ENCODE measurements around the gene KCNQ1.
A peak's percentile ranks its signal among the peaks of the same experiment; 100 is the strongest.

The KCNQ1 gene

GRCh38 chr11:2693271-2694261 lies 248.8 kb downstream of the KCNQ1 start:
- peaks cover 32% of the 10 kb centered on the region for H3K4me1 ChIP-seq (ENCODE audit: control insufficient read depth, insufficient read depth, low read length, poor library complexity, severe bottlenecking)
- no peak overlapping the region for H3K27ac ChIP-seq (ENCODE audit: low read depth, low read length, severe bottlenecking)
- WGBS, 2 experiments (ENCODE audit: insufficient coverage in 2 of 2), result 34 to 36% methylated on average over 17 of the region's 18 CpGs
- H3K36me3 ChIP-seq (ENCODE audit: control insufficient read depth, insufficient read depth, low read length), result peaks cover 11% of the 10 kb centered on the region
- no peak overlapping the region for H3K4me3 ChIP-seq (ENCODE audit: extremely low read depth, insufficient read depth, low read length, poor library complexity, severe bottlenecking)
- H3K9me3 ChIP-seq (ENCODE audit: control insufficient read depth, low read length), result no peaks in the 10 kb centered on the region

GRCh38 chr11:2694495-2694894 lies 249.7 kb downstream of the KCNQ1 start:
- H3K27ac ChIP-seq (ENCODE audit: low read depth, low read length, severe bottlenecking), result no peak overlapping the region
- 89 to 96% methylated on average over 4 to 7 of the region's 7 CpGs for WGBS, 2 experiments (ENCODE audit: insufficient coverage in 2 of 2)
- no peak overlapping the region for H3K4me3 ChIP-seq (ENCODE audit: extremely low read depth, insufficient read depth, low read length, poor library complexity, severe bottlenecking)
- H3K36me3 ChIP-seq (ENCODE audit: control insufficient read depth, insufficient read depth, low read length), result peaks cover 11% of the 10 kb centered on the region
- H3K4me1 ChIP-seq (ENCODE audit: control insufficient read depth, insufficient read depth, low read length, poor library complexity, severe bottlenecking), result peaks cover 32% of the 10 kb centered on the region
- no peaks in the 10 kb centered on the region for H3K9me3 ChIP-seq (ENCODE audit: control insufficient read depth, low read length)

- WGBS, 2 experiments (ENCODE audit: insufficient coverage in 2 of 2), result 94 to 96% methylated on average over 4 to 5 of the region's 9 CpGs
- Histone ChIP-seq H3K27ac (ENCODE audit: low read depth, low read length, severe bottlenecking) (no peak overlapping the region), H3K36me3 (ENCODE audit: control insufficient read depth, insufficient read depth, low read length) (peaks cover 9% of the 10 kb centered on the region), H3K4me1 (ENCODE audit: control insufficient read depth, insufficient read depth, low read length, poor library complexity, severe bottlenecking) (peaks cover 32% of the 10 kb centered on the region), H3K4me3 (ENCODE audit: extremely low read depth, insufficient read depth, low read length, poor library complexity, severe bottlenecking) (no peak overlapping the region), H3K9me3 (ENCODE audit: control insufficient read depth, low read length) (no peaks in the 10 kb centered on the region)
These were observed 250.5 kb downstream of the KCNQ1 start for GRCh38 chr11:2694995-2695939.

GRCh38 chr11:2696455-2696854 lies 251.6 kb downstream of the KCNQ1 start:
- H3K4me1 ChIP-seq (ENCODE audit: control insufficient read depth, insufficient read depth, low read length, poor library complexity, severe bottlenecking), result peaks cover 32% of the 10 kb centered on the region
- H3K36me3 ChIP-seq (ENCODE audit: control insufficient read depth, insufficient read depth, low read length), result peaks cover 9% of the 10 kb centered on the region
- WGBS, 2 experiments (ENCODE audit: insufficient coverage in 2 of 2), result 80 to 93% methylated on average over 2 of the region's 5 CpGs
- no peak overlapping the region for H3K27ac ChIP-seq (ENCODE audit: low read depth, low read length, severe bottlenecking)
- no peak overlapping the region for H3K4me3 ChIP-seq (ENCODE audit: extremely low read depth, insufficient read depth, low read length, poor library complexity, severe bottlenecking)
- no peaks in the 10 kb centered on the region for H3K9me3 ChIP-seq (ENCODE audit: control insufficient read depth, low read length)

GRCh38 chr11:2697866-2698265 lies 253.1 kb downstream of the KCNQ1 start:
- H3K4me3 ChIP-seq (ENCODE audit: extremely low read depth, insufficient read depth, low read length, poor library complexity, severe bottlenecking), result peak overlapping the region; percentile 71
- no peaks in the 10 kb centered on the region for H3K9me3 ChIP-seq (ENCODE audit: control insufficient read depth, low read length)
- H3K4me1 ChIP-seq (ENCODE audit: control insufficient read depth, insufficient read depth, low read length, poor library complexity, severe bottlenecking), result peaks cover 26% of the 10 kb centered on the region
- WGBS, 2 experiments (ENCODE audit: insufficient coverage in 2 of 2), result 100% methylated on average over 1 of the region's 1 CpG; no CpG with 5 or more reads in 1 of the 2 experiments
- H3K36me3 ChIP-seq (ENCODE audit: control insufficient read depth, insufficient read depth, low read length), result peaks cover 9% of the 10 kb centered on the region
- H3K27ac ChIP-seq (ENCODE audit: low read depth, low read length, severe bottlenecking), result no peak overlapping the region

- Histone ChIP-seq H3K9me3 (ENCODE audit: control insufficient read depth, low read length) (no peaks in the 10 kb centered on the region), H3K36me3 (ENCODE audit: control insufficient read depth, insufficient read depth, low read length) (peaks cover 9% of the 10 kb centered on the region), H3K27ac (ENCODE audit: low read depth, low read length, severe bottlenecking) (no peak overlapping the region), H3K4me1 (ENCODE audit: control insufficient read depth, insufficient read depth, low read length, poor library complexity, severe bottlenecking) (peaks cover 23% of the 10 kb centered on the region), H3K4me3 (ENCODE audit: extremely low read depth, insufficient read depth, low read length, poor library complexity, severe bottlenecking) (peak overlapping the region; percentile 71)
- WGBS, 2 experiments (ENCODE audit: insufficient coverage in 2 of 2), result 44 to 54% methylated on average over 19 of the region's 20 CpGs
These were observed 253.8 kb downstream of the KCNQ1 start for GRCh38 chr11:2698386-2699184.

GRCh38 chr11:2699185-2699530 lies 254.3 kb downstream of the KCNQ1 start:
- Histone ChIP-seq H3K9me3 (ENCODE audit: control insufficient read depth, low read length) (no peaks in the 10 kb centered on the region), H3K36me3 (ENCODE audit: control insufficient read depth, insufficient read depth, low read length) (peaks cover 9% of the 10 kb centered on the region), H3K4me1 (ENCODE audit: control insufficient read depth, insufficient read depth, low read length, poor library complexity, severe bottlenecking) (peaks cover 20% of the 10 kb centered on the region), H3K27ac (ENCODE audit: low read depth, low read length, severe bottlenecking) (no peak overlapping the region), H3K4me3 (ENCODE audit: extremely low read depth, insufficient read depth, low read length, poor library complexity, severe bottlenecking) (peak overlapping the region; percentile 71)
- 40 to 45% methylated on average over 22 to 31 of the region's 31 CpGs for WGBS, 2 experiments (ENCODE audit: insufficient coverage in 2 of 2)

- H3K4me1 ChIP-seq (ENCODE audit: control insufficient read depth, insufficient read depth, low read length, poor library complexity, severe bottlenecking), result peaks cover 16% of the 10 kb centered on the region
- H3K36me3 ChIP-seq (ENCODE audit: control insufficient read depth, insufficient read depth, low read length), result peaks cover 9% of the 10 kb centered on the region
- H3K27ac ChIP-seq (ENCODE audit: low read depth, low read length, severe bottlenecking), result peak within 1 kb of the TSS; percentile 81
- H3K4me3 ChIP-seq (ENCODE audit: extremely low read depth, insufficient read depth, low read length, poor library complexity, severe bottlenecking), result peak within 1 kb of the TSS; percentile 71
- H3K9me3 ChIP-seq (ENCODE audit: control insufficient read depth, low read length), result no peaks in the 10 kb centered on the region
- WGBS, 2 experiments (ENCODE audit: insufficient coverage in 2 of 2), result 40 to 52% methylated on average over 75 to 96 of the region's 98 CpGs
These were observed 255.0 kb downstream of the KCNQ1 start, which contains the start of gene KCNQ1OT1 for GRCh38 chr11:2699531-2700414. Gene KCNQ1OT1 (minus strand): TSS chr11:2699994.

GRCh38 chr11:2700415-2701211 lies 255.8 kb downstream of the KCNQ1 start:
- Histone ChIP-seq H3K36me3 (ENCODE audit: control insufficient read depth, insufficient read depth, low read length) (peaks cover 9% of the 10 kb centered on the region), H3K27ac (ENCODE audit: low read depth, low read length, severe bottlenecking) (peak overlapping the region; percentile 81), H3K4me3 (ENCODE audit: extremely low read depth, insufficient read depth, low read length, poor library complexity, severe bottlenecking) (peak overlapping the region; percentile 71), H3K9me3 (ENCODE audit: control insufficient read depth, low read length) (no peaks in the 10 kb centered on the region), H3K4me1 (ENCODE audit: control insufficient read depth, insufficient read depth, low read length, poor library complexity, severe bottlenecking) (peaks cover 14% of the 10 kb centered on the region)
- 58 to 60% methylated on average over 33 to 44 of the region's 52 CpGs for WGBS, 2 experiments (ENCODE audit: insufficient coverage in 2 of 2)

All from mesodermal cell (in vitro differentiated cells).